NK-92 (cell line): ENCODE data around the gene MAN1A1.
"Not testable (repeated sequence)": the region's sequence is repeated elsewhere in the genome, so short reads cannot be mapped to it uniquely, and the experiment has no call there.

Experiments used
- DNase-seq: peaks from one replicate; lab custom pipeline; 2025; ENCODE audit not compliant: unreplicated experiment; lab: John Stamatoyannopoulos, UW

Gene MAN1A1

DNA sequence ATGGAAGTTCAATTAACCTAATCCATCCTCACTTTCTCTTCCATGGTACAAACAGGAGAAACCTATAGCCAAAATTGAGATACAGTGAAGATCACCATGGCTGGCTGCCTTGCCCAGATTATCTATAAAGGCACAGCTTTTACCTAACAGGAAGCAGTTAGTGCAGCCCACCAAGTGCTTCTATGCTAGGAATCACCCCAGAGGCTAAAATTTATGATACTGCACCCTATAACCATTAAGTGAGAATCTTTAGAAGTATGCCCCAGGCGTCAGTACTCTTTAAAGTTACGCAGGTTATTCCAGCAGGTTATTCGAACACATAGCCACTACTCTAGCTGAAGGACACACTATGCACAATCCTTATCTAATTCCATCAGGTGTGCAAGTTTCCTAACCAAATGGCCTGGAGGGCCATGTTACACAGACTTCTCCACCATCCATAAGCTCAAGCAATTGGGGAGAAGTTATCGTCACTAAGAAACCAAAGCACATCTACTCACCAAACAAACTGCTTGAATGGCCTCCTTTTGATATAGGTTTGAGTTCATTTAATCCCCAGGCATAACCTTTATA is 43.1 kb downstream of the MAN1A1 start:
- DNase-seq: no peak

DNA sequence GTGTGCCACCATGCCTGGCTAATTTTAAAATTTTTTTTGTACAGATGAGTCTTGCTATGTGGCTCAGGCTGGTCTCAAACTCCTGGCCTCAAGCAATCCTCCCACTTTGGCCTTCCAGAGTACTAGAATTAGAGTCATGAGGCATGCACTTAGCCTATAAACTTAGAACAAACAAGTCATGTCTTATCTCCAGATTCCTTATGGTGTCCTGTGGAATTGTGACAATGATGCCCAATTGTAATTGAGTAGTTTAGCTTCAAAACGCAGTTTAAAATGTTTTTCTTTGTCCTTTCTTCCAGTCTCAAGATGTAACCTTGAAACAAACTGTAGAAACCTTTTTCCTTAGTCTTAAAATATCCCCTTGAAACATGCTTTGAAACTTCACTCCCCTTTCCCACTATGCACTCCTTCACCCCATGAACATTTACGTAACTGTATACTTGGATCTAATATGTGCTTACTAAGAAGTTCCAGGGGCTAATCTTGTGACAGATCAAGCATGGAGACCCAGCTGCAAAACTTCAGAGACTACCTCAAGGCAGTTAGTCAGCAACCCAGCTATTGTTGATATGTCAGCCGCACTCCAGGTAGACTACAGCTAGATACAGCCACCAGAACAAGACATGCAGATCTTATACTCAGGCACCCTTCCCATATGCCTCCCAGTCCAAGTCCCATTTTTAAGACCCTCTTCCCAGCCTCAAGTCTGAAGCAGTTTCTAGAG is 46.2 kb downstream of the MAN1A1 start:
- DNase-seq: no peak

- DNase-seq: no peak
Measured at GRCh38 chr6:119301429-119301828, 48.1 kb downstream of the MAN1A1 start.

- DNase-seq: no peak
Measured at GRCh38 chr6:119299694-119300093, 49.9 kb downstream of the MAN1A1 start.

DNA sequence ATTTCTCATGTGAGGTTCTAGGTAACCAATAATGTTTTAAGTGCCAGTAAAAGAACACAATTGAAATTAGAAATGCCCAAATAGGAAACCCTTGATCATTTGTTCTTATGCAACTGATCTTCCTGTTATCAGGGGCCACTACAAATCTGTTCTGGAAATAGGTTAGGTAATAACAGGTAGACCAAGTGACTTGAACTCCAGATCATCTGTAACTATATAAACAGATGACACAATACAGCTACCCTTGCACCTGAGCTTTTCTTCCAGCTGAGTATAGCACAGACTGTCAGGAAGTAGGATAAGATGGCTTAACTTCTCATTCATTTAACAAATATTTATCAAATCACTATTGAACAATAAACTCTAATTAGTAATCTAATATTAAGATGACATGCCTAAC is 52.5 kb downstream of the MAN1A1 start:
- no peak for DNase-seq

DNA sequence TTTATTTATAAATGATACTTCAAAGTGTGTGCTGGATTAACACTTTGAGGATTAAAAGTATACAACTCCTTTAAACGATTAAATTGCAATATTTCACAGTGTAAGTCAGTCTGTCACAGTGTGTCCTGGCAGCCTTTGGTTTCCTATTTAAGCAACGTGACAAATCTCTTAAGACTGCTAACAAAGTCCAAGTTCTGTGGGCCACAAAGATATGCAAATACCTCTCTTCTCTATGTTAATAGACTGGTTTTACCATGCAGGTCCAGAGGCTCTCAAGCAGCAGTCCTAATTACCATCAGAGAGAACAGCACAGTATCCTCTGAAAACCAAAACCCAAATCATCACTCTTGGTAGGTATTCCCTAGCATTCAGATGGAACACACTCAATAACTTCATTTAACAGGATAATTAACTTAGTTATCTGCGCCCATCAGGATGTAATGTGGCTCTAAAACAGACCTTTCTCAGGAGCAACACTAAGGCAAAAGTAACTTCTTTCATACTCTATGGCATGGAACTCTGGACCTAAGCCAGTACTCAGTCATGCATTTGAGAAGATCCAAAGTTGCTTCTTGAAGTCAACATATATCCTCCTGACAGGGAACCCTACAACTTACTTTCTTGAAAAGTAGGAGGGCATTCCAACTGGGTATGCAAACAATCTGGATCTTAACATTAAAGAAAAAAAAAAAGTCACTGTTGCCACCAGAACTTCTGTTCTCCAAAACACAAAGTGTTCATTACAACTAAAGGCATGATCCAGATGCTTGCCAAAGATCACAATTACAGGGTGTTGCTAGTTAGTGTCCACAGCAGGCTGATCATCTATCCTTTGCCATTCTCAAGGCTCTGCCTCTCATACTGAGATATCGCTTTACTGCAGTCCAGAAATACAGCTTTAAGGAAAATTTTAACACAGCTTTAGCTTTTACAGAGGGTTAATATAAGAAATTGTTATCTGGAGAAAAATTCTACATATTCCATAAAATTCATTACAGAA is 53.2 kb downstream of the MAN1A1 start:
- DNase-seq: no peak

DNA sequence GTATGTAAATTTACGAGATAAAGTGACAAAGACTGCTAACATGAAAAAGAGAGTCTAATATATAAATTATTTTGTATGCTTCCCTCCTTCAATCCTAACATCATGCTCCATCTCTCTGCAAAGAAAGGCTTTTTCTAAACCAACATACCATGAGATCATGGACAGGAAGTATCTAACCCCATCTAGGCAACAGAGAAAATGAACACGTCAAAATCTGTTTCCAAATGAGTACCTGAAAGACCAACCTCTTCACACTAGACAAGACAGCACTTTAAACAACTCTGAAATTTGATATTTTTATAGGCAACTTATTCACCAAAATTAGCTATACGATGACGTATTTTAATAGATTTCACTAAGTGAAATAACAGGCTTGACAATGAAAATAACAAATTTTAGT is 54.6 kb downstream of the MAN1A1 start:
- no peak for DNase-seq

GRCh38 chr6:119291060-119291459 is 58.5 kb downstream of the MAN1A1 start:
- not testable (repeated sequence) for DNase-seq

DNA sequence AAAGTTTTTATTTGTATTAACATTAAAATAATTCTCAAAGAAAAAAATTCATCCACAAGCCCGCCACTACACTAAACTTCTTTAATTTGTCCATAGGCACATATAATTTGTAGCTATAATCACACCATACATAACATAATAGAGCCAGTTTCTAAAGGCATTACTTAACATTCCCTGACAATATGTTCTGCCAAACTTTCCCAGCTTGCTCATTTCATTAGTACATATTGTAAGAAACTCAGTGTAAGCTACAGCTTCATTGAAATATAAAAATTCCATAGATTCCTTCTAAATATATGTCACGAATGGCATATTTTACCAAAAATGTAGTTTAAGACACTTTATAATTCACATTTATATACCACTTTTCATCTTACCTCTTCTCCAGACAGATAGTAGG is 59.3 kb downstream of the MAN1A1 start:
- no peak for DNase-seq

DNA sequence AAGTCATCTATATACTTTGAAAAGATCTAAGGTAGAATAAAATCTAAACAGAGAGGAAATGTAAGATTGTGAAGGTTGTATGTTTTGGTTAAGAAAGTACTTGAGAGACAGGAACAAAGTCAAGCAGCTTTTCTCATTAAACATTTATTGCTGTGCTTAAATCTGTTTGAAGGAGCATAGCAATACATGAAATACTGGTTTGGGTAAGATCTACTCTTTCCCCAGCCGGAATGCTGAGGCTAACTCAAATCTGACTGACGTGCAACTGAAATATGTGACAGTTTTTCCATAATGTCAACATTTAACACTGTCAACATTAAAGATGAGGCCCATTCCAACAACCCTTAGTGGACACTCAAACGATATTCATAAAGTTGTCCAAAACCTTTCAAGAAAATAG is 59.9 kb downstream of the MAN1A1 start:
- no peak for DNase-seq

DNA sequence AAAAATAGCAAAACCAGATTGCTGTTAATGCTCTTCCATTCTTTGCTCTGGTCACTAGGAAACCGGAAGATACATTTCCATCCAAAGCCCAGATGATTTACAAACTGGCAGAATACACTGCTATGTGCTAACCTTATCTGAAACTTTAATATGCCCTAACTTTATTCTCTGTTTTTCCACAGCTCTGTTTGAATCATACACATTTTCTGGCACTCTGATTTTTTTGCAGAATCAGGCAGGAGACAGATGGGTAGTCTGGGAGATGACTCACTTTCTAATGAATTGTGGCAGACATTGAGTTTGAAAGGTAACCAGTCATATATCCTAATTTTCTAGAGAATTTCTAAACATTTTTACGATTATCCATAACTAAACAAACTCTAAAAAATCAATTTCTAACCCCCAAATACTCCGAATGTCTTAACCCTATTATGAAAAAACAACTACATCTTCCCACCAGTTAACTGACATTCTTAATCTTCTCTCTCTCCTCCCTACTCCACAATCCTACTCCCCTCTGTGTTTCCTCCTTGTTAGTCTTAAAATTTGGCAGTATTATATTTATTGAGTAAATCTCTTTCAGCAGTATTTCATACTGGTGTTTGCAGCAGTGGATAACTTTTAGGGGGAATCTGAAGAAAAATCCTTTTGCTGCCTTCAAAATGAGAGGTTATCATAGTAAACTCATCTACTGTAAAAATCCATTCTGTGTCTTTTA is 63.5 kb downstream of the MAN1A1 start:
- DNase-seq: no peak

GRCh38 chr6:119284861-119285521 is 64.6 kb downstream of the MAN1A1 start:
- no peak for DNase-seq

- DNase-seq: no peak
Measured at GRCh38 chr6:119283979-119284545, 65.5 kb downstream of the MAN1A1 start.

GRCh38 chr6:119283214-119283613 is 66.3 kb downstream of the MAN1A1 start:
- DNase-seq: no peak

DNA sequence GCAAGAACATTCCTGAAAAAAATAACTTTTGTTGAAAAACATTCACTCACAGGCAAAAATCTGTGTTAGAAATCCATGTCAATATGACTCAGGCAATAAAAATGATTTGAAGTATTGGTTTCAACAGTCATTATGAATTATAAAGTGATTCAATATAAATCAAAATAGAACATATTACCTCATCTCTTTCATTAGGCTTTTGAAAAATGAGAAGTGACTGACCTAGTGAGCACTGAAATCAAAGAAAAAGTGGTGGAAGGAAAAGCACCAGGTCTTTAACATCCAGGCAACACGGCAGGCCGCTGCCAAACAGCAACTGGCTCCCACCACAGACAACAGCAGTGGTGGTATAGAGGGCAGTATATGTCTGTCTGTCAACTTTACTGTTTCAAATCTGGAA is 68.9 kb downstream of the MAN1A1 start:
- DNase-seq: no peak

DNA sequence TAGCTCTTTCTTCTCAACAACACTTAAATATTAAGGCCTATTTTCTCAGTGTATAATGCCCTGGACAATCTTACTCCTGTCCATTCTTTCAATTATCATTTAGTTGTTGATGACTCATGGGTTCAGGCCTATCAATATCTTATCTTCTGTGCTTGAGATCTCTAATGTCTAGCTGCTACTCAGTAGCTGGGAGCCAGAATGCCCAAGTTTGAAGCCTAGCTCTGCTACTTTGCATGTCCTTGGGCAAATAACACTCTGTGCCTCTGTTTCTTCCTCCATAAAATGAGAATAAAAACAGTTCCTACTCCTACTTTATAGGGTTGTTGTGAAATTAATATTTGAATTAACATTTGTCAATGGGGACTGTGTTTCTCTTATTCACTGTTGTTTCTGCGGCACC is 69.5 kb downstream of the MAN1A1 start:
- DNase-seq: no peak

DNA sequence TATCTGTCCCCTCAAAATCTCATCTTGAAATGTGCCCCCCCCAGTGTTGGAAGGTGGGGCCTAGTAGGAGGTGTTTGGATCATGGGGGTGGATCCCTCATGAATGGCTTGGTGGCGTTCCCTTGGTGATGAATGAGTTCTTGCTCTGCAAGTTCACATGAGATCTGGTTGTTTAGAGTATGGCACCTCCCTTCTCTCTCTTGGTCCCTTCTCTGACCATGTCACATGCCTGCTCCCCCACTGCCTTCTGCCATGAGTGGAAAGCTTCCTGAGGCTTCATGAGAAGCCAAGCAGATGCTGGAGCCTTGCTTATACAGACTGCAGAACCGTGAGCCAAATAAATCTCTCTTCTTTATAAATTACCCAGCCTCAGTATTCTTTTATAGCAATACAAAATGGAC is 70.9 kb downstream of the MAN1A1 start:
- no peak for DNase-seq

- no peak for DNase-seq
Measured at GRCh38 chr6:119277052-119277451, 72.5 kb downstream of the MAN1A1 start.

DNA sequence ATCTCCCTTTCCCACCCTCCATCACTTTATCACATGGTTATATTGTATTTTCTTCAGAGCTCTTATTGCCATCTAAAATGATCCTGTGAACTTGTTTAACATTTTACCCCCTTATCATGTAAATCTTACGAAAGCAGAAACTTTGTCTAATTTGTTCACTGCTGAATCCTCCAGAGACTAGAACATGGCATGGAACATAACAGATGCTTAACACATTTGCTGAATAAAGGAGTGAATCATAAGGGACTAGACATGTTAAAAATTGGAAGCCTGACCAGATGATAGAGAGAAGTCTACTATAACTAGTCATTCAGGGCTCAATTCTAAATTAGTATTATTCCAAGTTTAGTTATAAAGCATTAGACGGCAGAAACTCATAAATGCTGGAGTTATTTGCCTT is 73.3 kb downstream of the MAN1A1 start:
- no peak for DNase-seq

GRCh38 chr6:119274197-119274595 is 75.4 kb downstream of the MAN1A1 start:
- no peak for DNase-seq
